Neutrophil (primary cell): ENCODE data around the gene GPR21.

ENCODE experiments used
- H3K27ac ChIP-seq: fragments of 200-600 bp; sonication (generic); 2 replicates; pipeline ENCODE4 v1.5.1; 2016; ENCODE audit warnings: mild to moderate bottlenecking, moderate library complexity
- H3K27me3 ChIP-seq: fragments of 200-600 bp; sonication (generic); 2 replicates; pipeline ENCODE4 v1.6.0; 2016; ENCODE audit warnings: mild to moderate bottlenecking
- H3K36me3 ChIP-seq: fragments of 200-600 bp; sonication (generic); 2 replicates; pipeline ENCODE4 v1.5.1; 2017
- H3K4me1 ChIP-seq, 2 experiments: fragments of 200-600 bp in 1 of 2; sonication (generic) in 1 of 2; 1 replicate in 1 of 2; 2 replicates in 1 of 2; pipeline versions ENCODE4 v1.5.1 to v1.6.1; 2013 to 2016; ENCODE audit warnings: low read depth in 1 of 2, low read length in 1 of 2, mild to moderate bottlenecking in 1 of 2, moderate library complexity in 1 of 2; ENCODE audit not compliant: control insufficient read depth in 1 of 2, insufficient read depth in 1 of 2
- H3K4me3 ChIP-seq, 2 experiments: fragments of 200-600 bp in 1 of 2; sonication (generic) in 1 of 2; 1 replicate in 1 of 2; 2 replicates in 1 of 2; pipeline ENCODE4 v1.5.1; 2013 to 2016; ENCODE audit warnings: low read depth in 1 of 2, low read length in 1 of 2, mild to moderate bottlenecking in 1 of 2, moderate library complexity in 1 of 2
- H3K9me3 ChIP-seq: fragments of 200-600 bp; sonication (generic); 2 replicates; pipeline ENCODE4 v1.5.1; 2016
- TF ChIP-seq, protein P1 (sequence below): fragments of 200-600 bp; sonication (generic); IDR thresholded peaks from 2 replicates; pipeline ENCODE4 v1.5.1; 2016; ENCODE audit warnings: antibody characterized with exemption

GPR21 gene

GRCh38 chr9:123016631-123017030 is 16.8 kb upstream of the GPR21 start:
- H3K27ac ChIP-seq: no peak overlapping the region
- H3K4me3 ChIP-seq: no peak overlapping the region
- H3K27me3 ChIP-seq: no peaks in the 10 kb centered on the region
- peaks cover 53% of the 10 kb centered on the region for H3K36me3 ChIP-seq
- peaks cover 3% of the 10 kb centered on the region for H3K9me3 ChIP-seq
- TF ChIP-seq, protein P1, sequence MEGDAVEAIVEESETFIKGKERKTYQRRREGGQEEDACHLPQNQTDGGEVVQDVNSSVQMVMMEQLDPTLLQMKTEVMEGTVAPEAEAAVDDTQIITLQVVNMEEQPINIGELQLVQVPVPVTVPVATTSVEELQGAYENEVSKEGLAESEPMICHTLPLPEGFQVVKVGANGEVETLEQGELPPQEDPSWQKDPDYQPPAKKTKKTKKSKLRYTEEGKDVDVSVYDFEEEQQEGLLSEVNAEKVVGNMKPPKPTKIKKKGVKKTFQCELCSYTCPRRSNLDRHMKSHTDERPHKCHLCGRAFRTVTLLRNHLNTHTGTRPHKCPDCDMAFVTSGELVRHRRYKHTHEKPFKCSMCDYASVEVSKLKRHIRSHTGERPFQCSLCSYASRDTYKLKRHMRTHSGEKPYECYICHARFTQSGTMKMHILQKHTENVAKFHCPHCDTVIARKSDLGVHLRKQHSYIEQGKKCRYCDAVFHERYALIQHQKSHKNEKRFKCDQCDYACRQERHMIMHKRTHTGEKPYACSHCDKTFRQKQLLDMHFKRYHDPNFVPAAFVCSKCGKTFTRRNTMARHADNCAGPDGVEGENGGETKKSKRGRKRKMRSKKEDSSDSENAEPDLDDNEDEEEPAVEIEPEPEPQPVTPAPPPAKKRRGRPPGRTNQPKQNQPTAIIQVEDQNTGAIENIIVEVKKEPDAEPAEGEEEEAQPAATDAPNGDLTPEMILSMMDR: no peak
- no peaks in the 10 kb centered on the region for H3K4me1 ChIP-seq

- H3K27me3 ChIP-seq: no peaks in the 10 kb centered on the region
- no peaks in the 10 kb centered on the region for H3K4me1 ChIP-seq
- H3K4me3 ChIP-seq: no peak overlapping the region
- no peaks in the 10 kb centered on the region for H3K9me3 ChIP-seq
- H3K27ac ChIP-seq: no peak overlapping the region
- TF ChIP-seq, protein P1: no peak
- peaks cover 46% of the 10 kb centered on the region for H3K36me3 ChIP-seq
Observed at GRCh38 chr9:123020796-123021195, 12.7 kb upstream of the GPR21 start.

DNA sequence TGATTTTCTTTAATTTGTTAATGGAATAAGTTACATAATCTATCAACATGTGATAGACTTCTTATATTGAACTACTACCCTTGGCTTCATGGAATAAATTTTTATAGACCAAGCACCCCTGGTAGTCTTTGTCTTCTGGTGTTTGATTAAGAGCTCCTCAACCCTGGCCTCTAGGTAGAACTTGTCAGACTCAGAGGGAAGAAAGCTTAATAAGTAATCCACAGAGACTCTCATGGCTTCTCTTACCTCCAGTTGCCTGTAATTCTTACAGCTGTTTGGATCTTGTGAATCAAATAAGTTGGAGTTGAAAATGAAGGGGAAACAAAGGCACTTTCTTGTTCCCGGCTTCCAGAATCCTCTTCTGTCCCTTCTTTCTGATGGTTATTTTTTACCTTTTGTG is 7.0 kb upstream of the GPR21 start:
- peaks cover 31% of the 10 kb centered on the region for H3K36me3 ChIP-seq

DNA sequence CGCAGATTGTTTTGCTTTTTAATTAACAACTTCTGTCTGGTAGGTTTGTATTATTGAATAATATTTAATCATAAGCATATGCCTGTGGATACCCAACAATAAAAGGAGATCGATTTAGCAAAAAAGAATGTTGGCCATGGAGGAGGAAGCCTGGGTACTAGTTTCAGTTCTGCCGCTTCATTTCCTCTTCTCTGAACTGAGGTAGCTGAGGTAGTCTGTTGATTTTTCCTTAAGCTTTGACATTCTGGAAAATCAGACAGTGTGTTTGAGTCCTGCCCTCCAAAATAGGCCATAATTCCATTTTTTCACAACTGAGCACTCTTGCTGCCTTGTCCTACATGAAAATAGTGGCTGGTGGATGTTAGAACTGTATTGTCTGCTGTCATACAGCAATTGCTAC is 6.0 kb upstream of the GPR21 start:
- Histone ChIP-seq H3K4me1 (peaks cover 0 to 8% of the 10 kb centered on the region in 2 experiments), H3K9me3 (no peaks in the 10 kb centered on the region), H3K4me3 (no peak overlapping the region), H3K27me3 (no peaks in the 10 kb centered on the region), H3K27ac (no peak overlapping the region), H3K36me3 (peaks cover 22% of the 10 kb centered on the region)
- TF ChIP-seq, protein P1: no peak

More for the DNA sequence above, 7.0 kb upstream of the GPR21 start:
- H3K4me3 ChIP-seq: no peak overlapping the region
- no peak overlapping the region for H3K27ac ChIP-seq
- no peaks in the 10 kb centered on the region for H3K9me3 ChIP-seq
- H3K4me1 ChIP-seq: no peaks in the 10 kb centered on the region
- TF ChIP-seq, protein P1: no peak
- no peaks in the 10 kb centered on the region for H3K27me3 ChIP-seq

DNA sequence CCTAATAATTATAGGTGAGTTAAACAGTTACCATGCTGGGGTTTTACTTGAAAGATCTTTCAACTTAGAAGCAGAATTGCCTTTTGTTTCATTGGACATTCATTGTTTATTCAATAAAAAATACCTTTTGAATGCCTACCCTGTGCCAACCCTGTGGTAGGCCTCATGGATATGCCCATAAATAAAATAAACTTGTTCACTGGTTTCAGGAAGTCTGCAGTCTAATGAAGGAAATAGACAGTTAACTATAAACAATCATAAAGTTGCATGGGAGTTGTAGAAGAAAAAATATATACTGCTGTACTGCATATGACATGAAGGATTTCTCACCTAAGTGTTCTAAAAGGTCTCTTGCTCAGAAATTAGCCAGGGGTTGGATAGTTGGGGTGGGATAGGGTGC is 5.3 kb upstream of the GPR21 start:
- Histone ChIP-seq H3K27me3 (peaks cover 3% of the 10 kb centered on the region), H3K9me3 (no peaks in the 10 kb centered on the region), H3K4me3 (no peak overlapping the region), H3K27ac (no peak overlapping the region), H3K4me1 (peaks cover 0 to 14% of the 10 kb centered on the region in 2 experiments), H3K36me3 (peaks cover 16% of the 10 kb centered on the region)
- TF ChIP-seq, protein P1: no peak

DNA sequence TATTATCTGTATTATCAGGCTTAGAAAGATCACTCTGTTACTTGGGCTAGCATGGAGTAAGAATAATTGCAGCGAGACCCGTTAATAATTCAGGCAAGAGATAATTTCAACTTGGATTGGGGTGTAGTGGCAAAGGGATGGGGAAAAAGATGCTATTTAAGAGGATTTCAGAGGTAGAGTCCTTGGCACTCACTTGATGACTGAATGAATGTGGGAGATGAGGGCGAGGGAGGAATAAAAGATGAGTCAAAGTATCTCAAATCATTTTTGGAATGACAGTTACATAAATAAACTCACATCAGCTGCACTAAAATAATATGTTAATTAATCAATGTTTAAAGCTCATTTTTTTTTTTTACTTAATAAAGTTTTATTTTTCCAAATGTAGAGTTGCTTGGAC is 4.5 kb upstream of the GPR21 start:
- TF ChIP-seq, protein P1: no peak
- Histone ChIP-seq H3K4me1 (peaks cover 0 to 22% of the 10 kb centered on the region in 2 experiments), H3K27me3 (peaks cover 11% of the 10 kb centered on the region), H3K4me3 (no peak overlapping the region), H3K36me3 (peaks cover 11% of the 10 kb centered on the region), H3K27ac (no peak overlapping the region), H3K9me3 (no peaks in the 10 kb centered on the region)
